GM20431 (cell line): ENCODE measurements around the gene STAT1.

ENCODE experiments used
- in situ Hi-C: fragments of 300-500 bp; cut with MseI, MboI; formaldehyde crosslinking; loops from one replicate; pipeline ENCODE4 v1.15.0; 2020; ENCODE audit warnings: low sequenced_read_pairs; ENCODE audit not compliant: unreplicated experiment

Gene STAT1

DNA sequence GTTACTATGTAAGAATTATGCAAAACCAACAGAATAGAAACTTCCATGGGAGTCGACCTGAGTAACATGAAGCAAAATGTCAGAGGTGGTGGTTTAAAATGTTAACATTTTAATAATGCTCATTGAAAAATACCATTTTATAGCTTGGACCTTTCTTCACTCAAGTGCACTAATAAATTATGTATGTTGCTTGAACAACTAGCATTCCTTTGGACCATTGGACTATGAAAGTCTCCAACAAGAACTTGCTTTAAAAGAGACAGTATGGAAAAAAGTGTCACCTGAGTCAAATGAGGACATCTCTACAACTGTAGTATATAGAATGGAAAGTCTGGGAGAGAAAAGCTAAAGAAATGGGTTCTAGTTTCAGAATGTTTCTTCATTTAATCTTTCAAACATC is 81.5 kb downstream of the STAT1 start:
- in situ Hi-C loops: no loop called here

DNA sequence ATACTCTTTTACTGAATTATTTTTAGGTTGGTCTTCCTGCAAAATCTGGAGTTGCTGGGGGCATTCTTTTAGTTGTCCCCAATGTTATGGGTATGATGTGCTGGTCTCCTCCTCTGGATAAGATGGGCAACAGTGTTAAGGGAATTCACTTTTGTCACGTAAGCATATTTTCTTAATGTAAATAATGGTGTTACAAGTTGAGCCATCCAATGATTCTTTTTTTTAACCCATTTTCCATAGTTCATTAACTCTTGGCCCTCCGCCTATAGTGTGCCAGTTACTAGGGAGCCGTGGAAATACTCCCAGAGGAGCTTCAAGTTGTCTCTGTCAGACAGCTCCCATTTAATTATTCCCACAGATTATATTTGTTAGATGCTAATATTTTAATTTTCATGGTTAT is 83.6 kb downstream of the STAT1 start:
- in situ Hi-C loops: no loop called here

DNA sequence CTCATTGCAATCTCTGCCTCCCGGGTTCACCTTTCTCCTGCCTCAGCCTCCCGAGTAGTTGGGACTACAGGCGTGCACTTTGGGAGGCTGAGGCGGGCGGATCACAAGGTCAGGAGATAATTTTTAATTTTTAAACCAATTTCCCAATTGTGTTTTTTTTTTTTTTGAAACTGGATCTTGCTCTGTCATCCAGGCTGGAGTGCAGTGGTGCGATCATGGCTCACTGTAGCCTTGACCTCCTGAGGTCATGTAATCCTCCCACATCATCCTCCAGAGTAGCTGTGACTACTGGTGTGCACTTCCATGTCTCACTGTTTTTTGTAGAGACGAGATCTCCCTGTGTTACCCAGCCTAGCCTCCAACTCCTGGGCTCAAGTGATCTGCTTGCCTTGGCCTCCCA is 84.1 kb downstream of the STAT1 start:
- in situ Hi-C loops: no loop called here

DNA sequence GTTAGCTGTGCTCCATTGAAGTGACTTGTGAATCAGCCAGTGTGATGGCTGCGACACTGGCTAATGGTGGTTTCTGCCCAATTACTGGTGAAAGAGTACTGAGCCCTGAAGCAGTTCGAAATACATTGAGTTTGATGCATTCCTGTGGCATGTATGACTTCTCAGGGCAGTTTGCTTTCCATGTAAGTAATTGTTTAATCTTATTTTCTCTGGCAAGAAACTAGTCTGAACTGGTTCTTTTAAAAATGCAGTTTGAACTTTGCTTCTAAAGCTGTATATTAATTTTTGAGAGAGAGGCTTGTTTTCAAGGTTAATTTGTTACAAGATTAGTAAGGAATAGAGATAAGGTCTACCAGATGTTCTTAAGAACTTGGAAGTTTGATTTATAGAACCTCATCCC is 86.7 kb downstream of the STAT1 start:
- in situ Hi-C loops: no loop called here

DNA sequence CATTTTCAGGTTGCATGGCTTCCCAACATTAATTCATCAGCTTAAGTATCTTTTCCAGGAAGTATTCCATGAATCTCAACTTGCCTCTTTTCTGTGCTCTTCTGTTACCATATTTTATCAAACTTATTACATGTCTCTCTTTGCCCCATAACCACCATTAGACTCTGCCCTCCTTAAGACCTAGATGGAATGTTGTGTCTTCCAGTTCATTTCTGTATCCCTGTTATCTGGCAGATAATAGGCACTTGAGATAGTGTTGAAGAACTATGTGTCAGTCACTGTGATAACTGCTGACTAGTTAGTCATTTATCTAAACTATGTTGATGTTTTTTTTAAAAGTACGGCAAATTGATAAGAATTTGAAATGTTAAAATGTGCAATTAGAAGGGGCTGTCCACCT is 91.6 kb downstream of the STAT1 start:
- in situ Hi-C loops: no loop called here

DNA sequence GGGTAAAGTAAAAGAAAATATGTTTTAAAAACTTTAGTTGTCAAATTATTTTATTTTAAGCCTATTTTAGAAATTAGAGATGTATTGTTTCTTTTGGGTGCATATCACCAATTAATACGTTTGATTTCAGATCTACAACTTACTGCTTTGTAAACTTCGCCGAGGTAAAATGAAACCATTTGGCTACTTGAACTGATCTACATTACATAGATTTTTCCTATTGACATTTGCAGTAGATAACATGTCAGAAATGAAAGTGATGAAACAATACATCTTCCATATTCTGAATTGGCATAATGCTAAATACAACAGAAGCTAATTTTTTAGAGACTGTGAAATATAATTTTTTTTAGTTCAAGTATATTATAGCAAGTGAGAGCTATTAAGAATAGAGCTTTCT is 93.9 kb downstream of the STAT1 start:
- in situ Hi-C loops: no loop called here
